ENCODE measurements around the gene AUTS2.
A peak's percentile ranks its signal among the peaks of the same experiment; 100 is the strongest.

The AUTS2 gene

DNA sequence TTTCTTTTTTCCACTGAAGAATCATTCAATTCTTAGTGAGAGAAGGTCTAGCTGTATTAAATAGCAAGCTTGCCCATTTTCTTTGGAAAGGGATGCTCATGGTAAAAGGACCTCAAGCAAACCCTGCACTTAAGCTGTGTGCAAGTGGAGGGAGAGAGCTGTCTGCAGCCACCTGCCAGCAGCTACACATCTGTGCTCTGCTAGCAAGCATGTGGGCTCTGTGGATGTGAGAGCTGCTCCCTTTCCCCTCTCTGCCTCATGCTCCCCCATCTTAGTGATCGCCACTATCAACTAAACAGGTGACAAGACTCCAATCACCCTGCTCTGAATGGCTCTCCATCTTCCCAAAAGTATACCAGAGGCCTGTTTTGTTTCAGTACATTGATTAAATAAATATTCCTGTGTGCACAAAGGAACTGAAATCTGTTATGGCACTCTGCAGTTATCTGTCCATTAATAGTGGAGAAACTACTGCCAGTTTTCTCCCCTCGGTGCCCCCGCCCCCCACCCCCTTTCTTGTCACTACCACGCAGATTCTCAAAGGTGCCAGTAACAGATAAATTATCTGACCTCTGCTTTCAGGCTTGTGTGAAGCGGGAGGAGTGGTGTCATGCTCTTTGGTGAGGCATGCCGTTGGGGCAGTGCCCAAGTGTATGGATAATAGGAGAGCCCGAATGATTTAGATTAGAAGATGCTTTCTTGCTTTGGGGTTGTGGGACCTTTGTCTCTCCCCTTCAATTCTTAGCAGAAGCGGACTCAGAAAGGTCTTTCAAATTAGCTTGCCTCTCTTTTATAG, 26.4 kb downstream of the AUTS2 start:
- no peak for DNase-seq (ENCODE audit: low read depth)

DNA sequence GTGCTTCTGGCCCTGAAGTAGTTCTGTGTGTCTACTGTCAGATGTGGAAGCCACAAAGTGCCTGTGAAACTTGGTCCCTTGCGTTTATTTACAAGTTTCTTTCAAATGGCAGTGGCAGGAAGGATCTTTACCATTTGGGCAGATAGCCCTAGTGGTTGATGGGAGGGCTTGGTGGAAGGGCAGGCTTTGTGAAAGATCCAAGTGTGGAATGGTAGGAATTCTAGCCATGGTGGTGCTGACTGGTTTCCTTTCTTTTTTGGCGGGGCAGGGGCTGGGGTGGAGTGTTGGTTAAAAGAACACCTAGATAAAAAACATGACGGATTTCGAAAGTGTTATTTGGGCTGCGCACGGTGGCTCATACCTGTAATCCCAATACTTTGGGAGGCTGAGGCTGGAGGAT, 27.0 kb downstream of the AUTS2 start:
- no peak for DNase-seq (ENCODE audit: low read depth)

DNA sequence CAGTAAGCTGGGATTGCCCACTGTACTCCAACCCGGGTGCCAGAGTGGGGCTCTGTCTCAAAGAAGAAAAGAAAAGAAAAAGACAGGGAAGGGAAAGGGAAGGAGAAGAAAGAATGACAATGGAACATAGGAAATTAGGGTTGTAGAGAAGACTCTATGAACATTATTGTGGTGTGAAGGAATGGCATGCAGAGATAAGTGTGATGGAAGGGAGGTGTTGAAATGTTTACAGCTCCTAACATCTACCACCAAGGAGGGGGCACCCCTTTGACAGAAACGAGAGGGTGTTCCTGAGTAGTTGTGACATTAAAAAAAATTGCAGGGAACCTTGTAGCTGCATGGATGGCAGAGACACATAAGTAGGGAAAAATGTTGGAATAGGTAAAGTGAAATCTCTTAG, 27.5 kb downstream of the AUTS2 start:
- no peak for DNase-seq (ENCODE audit: low read depth)

DNA sequence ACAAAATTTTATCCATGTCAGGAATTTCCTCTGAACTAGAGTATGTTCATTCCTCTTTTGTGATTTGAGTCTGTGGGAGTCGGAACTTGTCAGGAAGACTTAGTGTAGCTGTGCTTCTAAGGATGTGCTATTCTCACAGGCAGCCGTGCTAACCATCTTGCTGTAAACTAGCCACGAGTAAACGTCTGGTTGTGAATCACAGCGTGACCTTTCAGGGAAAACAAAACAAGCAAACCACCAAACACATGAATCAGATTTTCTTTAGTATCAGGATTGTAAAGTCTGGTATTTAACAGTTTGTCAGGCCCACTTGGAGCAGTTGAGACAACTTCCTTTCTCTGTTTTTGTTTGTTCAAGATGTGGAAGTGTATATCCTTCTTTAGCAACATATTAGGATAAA, 32.0 kb downstream of the AUTS2 start:
- peak; percentile 0 for DNase-seq (ENCODE audit: low read depth)

DNA sequence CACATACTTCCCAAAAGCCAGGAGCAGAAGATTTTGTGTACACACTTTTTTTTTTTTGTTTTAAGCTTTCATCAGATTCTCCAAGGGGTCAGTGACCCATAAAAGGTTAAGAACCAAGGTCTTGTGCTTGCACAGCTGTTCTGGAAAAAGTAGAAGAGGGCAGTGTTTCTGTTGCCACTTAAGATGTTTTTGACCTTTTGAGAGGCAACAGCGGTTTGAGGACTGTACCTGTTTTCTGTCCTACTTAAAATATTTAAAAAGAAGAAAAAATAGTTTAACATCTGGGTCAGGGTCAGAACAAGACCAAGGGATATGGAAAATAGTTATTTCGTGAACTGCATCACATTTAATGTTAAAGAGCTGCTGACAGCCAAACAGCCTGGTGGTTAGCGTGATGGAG, 32.9 kb downstream of the AUTS2 start:
- DNase-seq (ENCODE audit: low read depth): no peak

DNA sequence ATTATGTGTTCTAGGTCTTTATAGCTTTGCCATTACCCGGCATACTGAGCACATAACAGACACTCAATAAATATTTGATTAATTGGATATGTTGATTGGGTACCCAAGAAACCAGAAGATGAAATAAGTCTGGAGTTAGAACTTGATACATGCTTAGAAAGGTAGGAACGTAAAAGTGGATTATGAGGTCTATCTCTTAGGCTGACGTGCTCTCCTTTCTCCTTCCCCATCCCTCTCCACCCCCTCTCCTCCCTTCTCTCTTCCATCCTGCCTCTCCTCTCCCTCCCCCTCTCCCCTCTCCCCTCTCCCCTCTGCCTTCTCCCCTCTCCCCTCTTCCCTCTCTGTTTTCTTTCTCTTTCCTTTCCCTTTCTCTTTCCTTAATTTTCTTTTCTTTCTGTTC, 34.0 kb downstream of the AUTS2 start:
- no peak for DNase-seq (ENCODE audit: low read depth)

DNA sequence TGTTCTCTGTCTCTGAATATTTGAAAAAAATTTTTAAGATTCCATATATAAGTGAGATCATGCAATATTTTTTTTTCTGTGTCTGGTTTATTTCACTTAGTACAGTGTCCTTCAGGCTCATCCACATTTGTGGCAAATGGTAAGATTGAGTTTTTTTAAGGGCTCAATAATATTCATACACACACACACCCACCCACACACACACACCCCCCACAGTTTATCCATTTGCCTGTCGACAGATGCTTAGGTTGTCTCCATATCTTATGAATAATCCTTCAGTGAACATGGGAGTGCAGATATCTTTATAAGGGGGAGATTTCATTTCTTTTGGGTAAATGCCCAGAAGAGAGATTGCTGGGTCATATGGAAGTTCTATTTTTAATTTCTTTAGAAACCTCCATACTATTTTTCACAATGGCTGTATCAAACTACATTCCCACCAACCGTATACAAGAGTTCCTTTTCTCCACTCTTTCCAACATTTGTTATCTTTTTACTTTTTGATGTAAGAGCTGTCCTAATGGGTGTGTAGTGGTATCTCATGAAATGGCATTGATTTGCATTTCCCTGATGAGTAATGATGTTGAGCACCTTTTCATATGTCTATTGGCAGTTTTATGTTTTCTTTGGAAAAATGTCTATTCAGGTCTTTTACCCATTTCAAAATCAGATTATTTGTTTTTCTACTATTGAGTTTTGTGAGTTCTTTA, 35.0 kb downstream of the AUTS2 start:
- DNase-seq (ENCODE audit: low read depth): no peak

DNA sequence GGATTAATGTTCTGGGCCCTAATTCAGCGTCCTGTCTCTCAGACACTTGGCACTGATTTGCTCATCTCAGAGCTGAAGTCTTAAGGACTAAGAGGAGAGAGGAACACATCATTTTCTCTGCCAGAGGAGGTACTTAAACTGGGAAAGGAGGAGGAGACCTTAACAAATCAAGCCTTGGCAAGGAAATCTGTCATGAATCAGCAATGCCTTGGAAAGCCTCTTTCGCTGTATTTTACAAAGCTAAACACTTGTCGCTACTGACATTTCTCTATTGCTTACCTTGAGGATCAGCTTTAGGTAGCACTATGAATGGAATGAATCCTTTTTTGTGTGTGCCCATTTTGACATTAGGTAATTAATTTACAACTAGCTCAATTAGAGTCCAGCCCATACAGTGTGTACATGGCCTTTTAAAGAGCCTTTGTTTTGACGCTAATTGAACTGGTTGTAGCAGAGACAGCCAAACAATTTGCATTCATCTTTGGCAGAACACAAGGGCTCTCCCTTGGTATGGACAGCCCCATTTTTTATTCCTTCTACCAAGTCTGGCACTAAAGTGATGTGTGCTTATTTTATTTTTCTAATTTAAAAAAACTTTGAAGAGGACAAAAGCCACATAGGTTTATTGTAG, 37.4 kb downstream of the AUTS2 start:
- DNase-seq (ENCODE audit: low read depth): no peak

DNA sequence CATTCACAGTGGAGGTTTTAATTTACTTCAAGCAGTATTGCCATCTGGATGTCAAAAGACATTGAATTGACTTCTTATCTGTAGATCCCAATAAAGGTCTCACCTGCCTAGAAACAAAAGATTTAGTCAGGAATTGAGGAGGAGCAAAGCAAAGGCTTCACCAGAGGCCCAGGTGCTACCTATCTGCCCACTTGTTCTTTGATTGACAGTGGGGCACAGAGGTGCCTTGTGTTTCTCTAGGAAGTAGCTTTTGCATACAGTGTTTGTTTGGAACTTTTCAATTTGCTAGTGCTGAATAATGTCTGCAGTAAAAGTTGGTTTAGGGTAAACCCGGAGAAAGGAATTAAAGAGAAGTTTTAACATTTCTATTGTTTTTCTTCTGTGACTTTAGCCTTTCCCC, 40.4 kb downstream of the AUTS2 start:
- no peak for DNase-seq (ENCODE audit: low read depth)

DNA sequence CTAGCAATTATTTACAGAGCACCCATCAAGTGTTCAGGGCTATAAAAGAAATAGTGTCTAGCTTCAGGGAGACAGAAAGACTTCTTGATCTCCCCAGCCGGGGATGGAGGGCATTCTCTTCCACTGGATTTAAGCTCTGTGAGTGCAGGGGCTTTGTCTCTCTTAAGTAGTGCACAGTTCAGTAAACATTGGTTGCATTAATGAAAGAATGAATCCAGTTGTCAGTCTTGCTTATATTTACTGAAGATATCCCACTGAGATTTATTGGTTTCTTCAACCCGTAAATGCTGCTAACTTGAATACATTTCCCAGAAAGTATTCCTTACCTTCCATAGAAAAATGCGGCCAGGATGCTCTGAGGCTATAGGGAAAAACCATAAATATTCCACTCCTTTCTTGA, 41.9 kb downstream of the AUTS2 start:
- no peak for DNase-seq (ENCODE audit: low read depth)

DNA sequence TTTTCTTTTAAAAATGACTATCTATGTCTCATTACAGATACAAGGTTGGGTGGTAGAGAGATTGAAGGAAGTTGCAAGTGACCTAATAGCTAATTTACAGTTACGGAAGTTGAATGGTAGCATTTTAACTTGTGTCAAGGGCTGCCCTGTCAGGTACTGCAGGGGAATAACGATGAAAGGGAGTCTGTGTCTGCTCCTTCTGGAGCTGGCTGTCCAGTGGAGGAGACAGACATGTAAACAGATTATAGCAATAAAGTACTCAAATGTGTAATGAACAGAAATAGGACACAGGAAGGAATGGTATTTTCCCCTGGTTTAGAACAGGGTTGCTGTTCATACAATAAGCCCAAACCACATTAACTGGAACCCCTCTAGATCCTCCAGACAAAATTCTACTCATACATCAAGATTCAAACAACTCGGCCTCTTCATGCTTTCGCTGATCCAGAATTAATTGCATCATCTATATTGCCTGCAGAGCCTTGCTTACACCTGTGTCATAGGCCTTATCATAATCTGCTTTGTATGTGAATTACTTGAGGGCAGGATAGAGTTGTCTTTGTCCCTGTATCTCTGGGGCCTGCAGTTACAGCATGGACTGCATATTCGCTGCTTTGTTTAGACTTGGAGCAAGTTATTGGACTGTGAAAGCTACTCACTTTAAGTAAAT, 42.8 kb downstream of the AUTS2 start:
- DNase-seq (ENCODE audit: low read depth): no peak

DNA sequence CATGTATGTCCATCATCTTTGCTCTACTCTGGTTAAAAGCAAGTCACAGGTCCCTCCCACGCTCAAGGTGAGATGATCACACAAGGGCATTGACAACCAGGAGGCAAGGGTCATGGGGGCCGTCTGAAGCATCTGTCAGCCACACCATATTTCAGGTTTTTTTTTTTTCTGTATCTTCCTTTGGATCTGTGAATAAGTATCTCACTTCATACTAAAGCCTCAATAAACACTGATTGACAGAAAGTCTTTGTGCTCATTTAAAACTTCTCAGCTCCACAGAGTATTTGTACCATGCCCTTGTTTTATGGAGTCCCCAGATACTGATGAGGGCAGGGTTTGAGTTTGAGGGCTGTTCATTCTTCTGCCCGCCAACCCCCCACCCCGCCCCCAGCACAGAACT, 45.0 kb downstream of the AUTS2 start:
- no peak for DNase-seq (ENCODE audit: low read depth)

DNA sequence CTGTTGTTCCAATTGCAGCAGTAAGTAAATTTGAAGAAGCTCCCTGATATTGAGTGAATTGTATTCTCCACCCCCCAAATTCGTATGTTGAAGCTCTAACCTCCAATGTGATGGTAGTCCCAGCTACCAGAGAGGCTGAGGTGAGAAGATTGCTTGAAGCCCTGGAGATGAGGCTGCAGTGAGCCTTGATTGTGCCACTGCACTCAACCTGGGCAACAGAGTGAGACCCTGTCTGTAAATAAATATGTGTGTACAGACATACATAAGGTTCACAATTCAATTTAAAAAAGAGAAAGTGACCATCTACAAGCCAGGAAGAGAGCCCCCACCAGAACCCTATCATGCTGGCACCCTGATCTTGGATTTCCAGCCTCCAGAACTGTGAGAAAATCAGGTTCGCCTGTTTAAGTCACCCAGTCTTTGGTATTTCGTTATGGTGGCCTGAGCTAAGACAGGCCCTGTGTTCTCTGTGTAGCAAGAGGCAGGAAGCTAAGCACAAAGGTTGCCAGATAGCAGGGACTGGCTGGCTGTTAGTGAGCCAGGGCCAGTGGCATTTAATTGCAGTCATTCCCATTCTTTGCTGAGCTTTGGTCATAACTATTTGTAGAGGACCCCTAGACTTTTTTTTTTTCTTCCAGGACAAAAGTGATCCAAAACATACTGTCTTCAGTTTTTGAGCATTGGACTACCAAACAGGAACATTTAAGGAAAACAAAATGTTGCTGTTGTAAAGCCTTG, 45.6 kb downstream of the AUTS2 start:
- no peak for DNase-seq (ENCODE audit: low read depth)

DNA sequence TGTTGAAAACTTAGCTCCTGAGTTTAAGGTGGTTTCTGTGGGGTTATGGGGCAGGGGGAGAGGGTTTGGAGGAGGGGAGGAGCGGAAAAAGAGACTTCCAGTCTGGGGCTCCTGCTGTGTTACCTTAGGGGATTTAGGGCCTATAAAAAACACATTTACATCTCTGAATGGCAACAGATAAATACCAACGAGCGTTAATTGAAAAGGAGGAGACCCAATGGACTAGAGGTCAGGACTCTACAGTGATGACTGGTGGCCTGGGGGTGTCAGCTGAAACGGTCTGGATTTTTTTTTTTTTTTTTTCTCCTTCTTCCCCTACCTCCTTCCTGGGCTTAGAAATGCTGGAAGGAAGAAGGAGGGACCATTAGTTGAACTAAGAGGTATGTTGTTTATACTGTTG, 47.4 kb downstream of the AUTS2 start:
- DNase-seq (ENCODE audit: low read depth): no peak

DNA sequence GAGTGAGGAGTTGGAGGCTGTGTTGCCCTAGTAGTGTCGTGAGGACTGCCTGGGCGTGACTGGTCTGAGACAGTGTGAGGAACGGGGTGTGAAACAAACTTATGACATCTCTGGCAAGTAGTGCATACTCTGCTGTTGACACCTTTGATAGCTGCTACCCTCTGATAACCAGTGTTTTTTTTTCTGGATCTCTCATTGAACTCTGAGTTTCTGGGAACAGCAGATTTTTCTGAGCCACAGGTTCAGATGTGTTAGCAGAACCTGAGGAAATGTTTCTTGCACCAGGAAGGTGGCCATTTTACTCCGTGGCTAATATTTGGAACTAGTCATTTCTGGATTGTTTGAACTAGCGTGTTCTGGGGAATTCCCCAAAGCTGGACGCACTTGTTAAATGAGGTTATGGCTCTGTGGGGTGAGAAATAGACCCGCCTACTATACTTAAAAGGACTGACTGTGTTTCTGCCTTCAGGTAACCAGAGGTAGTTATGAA, 52.9 kb downstream of the AUTS2 start:
- DNase-seq (ENCODE audit: low read depth): no peak

DNA sequence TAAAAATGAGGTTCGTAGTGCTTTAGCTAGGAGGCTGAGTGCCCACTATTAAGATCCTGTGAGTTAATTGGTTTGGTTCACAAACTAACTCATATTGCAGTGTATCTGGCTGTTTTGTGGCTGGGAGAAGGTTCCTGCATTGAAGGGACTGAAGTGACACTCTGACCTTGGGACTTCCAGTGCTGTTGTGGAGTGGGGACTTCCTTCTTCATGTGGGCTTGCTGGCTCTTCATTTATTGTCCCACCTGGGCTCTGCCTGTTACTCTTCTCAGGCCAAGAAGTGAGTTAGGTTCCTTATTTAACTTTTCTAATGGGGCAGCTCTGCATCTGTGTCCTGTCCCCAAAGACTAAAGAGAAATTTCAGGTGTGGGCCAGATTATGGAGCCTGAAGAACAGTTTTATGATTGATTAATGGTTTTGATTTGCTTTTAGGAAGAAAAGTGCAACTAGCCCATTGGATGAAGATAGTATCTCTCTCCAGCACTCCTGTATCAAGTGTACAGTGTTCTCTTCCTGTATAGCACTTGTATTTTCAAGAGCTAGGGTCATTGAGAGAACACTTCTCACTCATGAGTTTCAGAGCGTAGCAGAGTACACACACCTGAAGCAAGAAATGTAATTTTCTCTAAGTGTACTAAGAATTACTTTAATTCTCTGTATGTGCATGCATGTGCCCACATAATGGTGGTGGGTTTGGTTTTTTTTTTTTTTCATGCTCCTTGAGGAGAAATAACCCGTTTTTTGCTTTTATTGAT, 54.8 kb downstream of the AUTS2 start:
- DNase-seq (ENCODE audit: low read depth): no peak

DNA sequence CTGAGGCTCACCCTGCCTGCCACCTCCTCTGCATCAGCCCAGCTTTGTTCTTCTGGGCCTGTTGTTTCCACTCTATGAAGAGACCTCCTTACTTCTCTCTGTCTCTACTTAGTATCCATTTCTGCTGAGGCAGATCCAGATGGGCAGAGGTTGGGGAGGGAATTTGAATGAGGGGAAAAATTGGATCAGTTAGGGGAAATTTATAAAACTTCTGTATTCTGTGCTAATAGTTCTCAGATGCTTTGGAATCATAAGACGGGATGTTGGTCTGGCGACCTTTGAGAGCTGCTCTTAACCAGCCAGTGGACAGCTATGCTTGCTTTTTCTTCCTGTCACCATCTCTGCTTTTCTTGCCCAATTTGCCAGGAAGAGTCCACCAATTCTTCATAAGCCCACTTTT, 55.5 kb downstream of the AUTS2 start:
- DNase-seq (ENCODE audit: low read depth): no peak

DNA sequence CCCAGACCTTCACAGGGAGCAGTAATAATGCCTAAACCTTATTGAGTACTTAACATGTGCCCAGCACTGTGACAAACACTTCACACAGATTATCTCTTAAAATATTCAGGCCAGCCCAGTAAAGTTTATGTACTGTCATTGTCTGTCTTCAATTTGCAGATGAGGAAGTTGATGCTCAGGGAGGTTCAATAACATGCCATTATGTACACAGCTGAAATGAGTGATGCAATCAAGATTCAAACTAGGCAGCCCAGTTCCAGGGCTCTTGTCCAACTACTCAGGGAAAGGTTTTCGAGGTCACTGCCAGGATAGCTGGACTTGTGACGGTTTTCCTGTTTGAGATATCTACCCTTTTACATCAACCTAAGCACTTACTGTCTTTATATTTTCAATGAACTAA, 56.1 kb downstream of the AUTS2 start:
- no peak for DNase-seq (ENCODE audit: low read depth)

DNA sequence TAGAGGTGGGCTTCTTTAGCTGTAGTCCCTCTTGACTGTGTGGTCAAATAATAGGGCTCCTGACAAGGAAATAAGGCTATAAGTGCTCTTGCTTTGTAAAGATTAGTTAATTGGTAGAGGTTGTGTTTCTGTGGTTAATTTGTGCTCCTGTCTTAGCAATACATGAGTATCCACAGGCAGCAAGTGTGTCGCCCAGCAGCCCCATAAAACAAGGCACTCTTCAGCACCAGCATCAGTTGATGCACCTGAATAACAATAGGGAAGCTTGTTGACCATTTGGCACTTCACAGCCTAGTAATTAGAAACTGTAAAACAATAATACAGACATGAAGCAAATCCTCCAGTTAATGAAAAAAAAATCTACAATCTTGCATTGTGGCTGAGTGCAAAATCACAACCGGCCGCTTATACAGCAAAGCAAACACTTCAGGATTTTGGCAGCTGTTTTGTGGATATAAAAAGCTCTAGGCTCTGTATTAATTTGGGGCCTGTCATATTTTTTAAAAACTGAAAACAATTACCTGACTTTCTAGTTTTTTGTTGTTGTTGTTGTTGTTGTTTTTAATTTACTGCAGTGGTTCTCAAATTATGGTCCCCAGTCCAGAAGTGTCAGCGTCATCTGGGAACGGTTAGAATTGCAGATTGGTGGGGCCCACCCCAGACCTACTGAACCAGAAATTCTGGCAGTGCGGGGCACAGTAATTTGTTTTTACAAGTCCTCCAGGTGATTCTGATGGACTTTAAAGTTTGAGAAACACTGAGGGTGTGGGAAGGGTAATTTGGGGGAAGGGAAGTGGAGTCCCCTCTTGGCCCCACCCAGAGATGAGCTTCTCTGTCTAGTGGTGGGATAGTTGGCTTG, 56.8 kb downstream of the AUTS2 start:
- DNase-seq (ENCODE audit: low read depth): no peak

DNA sequence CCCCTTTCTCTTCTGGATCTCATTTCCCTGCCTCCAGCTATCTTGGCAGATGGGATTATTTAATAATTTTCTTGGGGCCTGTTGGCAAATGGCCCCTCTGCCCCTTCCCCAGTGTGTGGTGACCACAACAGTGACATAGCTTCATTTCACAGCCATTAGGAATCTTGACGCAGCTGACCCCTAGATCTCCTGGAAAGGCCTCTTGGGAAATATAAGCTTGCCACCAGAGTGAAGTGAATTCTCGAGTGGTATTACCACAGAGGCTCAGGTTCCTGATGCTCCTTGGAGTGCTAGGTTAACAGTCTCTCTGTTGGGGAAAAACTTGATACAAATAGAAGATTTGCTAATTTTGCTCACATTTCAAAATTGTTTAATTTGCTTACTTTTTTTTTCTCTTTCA, 57.8 kb downstream of the AUTS2 start:
- no peak for DNase-seq (ENCODE audit: low read depth)

Data from ELR (cell line).